Sigmoid colon (tissue), 4 donors: Measurements from ENCODE around the gene CKAP5.

ENCODE experiments used
- CTCF ChIP-seq, 4 experiments: fragments of 450-650 bp in 3 of 4; fragments of 200-600 bp in 1 of 4; IDR thresholded peaks; one replicate each; pipeline ENCODE4 v1.5.1; 2016 to 2019; ENCODE audit warnings: antibody characterized with exemption in 4 of 4, mild to moderate bottlenecking in 3 of 4, moderate library complexity in 2 of 4
- EP300 ChIP-seq, 4 donors: sonication (generic); formaldehyde crosslinking; IDR thresholded peaks; one replicate each; pipeline ENCODE4 v1.6.1; 2017; ENCODE audit warnings: antibody characterized with exemption in 4 of 4
- POLR2A ChIP-seq, 2 donors: fragments of 450-650 bp; IDR thresholded peaks; one replicate each; pipeline ENCODE4 v1.6.1; 2016; ENCODE audit warnings: antibody characterized with exemption in 2 of 2, mild to moderate bottlenecking in 2 of 2, moderate library complexity in 2 of 2

- TF ChIP-seq CTCF (IDR thresholded peaks at IDR 0.05): no peak
- TF ChIP-seq POLR2A (IDR thresholded peaks at IDR 0.05): no peak
- TF ChIP-seq EP300 (IDR thresholded peaks at IDR 0.05): no peak
Measured at GRCh38 chr11:46894961-46895360, 48.9 kb upstream of the CKAP5 start.
